Measurements from ENCODE around the gene CAP1.

CAP1 gene

DNA sequence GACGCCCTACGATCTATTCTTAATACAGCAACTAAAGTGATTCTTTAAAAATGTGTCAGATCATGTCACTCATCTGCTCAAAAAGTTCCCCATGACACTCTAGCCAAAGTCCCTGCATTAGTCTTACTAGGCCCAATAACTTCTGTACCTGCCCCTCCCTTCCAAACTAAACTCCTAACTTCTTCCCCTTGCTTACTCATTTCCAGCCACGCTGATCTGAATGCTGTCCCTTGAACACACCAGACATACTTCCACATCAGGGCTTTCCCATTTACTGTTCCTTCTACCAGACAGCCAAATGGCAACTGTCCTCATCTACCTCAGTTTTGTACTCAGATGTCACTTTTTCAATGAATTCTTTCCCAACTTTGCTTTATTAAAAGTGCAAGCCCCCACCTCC, 55.3 kb downstream of the CAP1 start:
- no peak for DNase-seq (ENCODE audit: low read depth in 2 of 2)

GRCh38 chr1:40096646-40096976, 56.1 kb downstream of the CAP1 start:
- DNase-seq (ENCODE audit: low read depth in 2 of 2): no peak

DNA sequence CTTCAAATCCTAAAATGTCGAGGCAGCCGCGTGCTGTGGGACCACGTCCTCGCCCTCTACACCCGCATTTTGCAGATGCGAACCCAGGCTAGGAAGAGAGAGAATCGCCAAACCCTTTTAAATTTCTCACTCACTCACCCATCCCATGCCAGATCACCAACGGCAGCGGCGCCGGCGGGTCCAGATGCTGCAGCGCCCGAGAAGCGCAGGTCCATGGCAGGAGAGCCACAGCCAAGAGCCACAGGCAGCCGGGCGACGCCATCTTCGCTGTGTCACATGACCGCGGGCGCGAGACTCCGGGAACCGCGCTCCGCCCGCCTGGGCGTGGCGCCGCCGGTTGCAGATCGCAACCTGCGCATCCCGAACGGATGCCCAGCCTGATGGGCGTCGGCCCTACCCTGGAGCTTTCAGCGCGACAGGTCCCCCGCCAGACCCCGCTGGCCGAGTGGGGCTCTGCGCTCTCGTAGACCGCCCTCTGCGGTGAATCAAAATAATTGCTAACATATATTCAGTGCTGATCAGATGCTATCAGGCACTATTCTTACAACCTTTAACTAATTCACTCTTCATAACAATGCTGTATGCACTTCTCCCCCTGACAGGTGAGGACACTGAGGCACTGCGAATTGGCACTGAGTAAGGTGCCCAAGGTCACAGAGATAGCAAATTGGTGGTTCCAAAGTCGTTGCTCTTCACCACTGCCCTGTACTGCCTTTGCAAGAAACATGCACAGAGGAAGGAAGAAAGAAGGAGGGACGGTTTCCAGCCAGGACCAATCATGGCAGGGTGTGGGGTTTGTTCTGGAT, 56.7 kb downstream of the CAP1 start, which contains the start of gene PPT1:
Gene PPT1, minus strand, starts transcription at position 276 of the 806 bp plus-strand sequence. Its CDS starts 14 bp downstream, at position 262.
- peak; percentile 29 to 38 for DNase-seq (ENCODE audit: low read depth in 2 of 2)

- no peak for DNase-seq (ENCODE audit: low read depth in 2 of 2)
These were observed 61.5 kb downstream of the CAP1 start for GRCh38 chr1:40102038-40102437.

DNA sequence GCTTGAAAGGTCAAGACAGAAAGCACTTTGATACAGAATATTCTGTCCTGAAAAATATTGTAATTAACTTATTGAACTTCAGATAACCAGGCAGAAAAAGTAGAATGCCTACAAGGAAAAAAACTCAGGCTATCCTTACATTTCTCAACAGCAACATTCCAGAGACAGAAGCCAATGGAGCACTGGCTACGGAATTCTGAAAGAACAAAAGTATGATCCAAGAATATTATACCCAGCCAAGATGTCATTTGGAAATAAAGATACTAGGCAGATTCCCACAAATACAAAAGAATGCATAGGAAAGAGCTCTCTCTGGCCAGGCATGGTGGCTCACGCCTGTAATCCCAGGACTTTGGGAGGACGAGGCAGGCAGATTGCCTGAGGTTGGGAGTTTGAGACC, 62.4 kb downstream of the CAP1 start:
- DNase-seq (ENCODE audit: low read depth in 2 of 2): no peak

GRCh38 chr1:40105028-40105427, 64.5 kb downstream of the CAP1 start:
- no peak for DNase-seq (ENCODE audit: low read depth in 2 of 2)

- no peak for DNase-seq (ENCODE audit: low read depth in 2 of 2)
These were observed 66.9 kb downstream of the CAP1 start for GRCh38 chr1:40107290-40107959.

DNA sequence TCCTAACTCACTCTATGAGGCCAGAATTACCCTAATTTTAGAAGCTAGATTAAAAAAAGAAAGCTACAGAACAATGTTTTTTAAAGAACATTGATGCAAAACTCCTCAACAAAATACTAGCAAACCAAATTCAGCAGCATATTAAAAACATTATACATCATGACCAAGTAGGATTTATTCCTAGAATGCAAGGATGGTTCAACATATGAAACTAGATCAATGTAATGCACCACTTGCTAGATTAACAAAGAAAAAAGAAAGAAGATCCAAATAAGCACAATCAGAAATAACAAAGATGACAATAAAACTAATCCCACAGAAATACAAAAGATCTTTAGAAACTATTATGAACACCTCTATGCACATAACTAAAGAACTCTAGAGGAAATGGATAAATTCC, 69.9 kb downstream of the CAP1 start:
- DNase-seq (ENCODE audit: low read depth in 2 of 2): no peak

DNA sequence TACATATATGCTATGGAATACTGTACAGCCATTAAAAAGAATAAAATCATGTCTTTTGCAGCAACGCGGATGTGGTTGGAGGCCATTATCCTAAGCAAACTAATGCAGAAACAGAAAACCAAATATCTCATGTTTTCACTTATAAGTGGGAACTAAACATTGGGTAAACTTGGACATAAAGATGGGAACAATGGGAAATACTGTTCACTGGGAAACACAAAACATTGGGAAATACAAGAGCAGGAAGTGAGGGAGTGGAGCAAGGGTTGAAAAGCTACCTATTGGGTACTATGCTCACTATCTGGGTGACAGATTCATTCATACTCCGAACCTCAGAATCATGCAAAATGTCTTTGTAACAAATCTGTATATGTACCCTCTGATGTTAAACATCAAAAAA, 73.9 kb downstream of the CAP1 start:
- DNase-seq (ENCODE audit: low read depth in 2 of 2): no peak

DNA sequence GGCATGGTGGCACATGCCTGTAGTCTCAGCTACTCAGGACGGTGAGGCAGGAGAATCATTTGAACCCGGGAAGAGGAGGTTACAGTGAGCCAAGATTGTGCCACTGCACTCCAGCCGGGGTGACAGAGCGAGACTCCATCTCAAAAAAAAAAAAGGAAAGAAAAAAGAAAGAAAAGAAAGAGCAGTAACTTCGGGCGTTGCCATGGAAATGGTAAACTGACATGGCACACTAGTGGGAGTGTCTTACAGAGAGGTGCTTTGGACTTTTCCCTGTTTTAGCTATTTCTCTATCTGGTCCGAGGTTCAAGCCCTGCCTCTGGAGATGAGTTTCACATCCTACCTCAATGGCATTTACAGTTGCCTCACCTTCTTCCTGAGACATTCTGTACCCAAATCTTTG, 79.6 kb downstream of the CAP1 start:
- DNase-seq (ENCODE audit: low read depth in 2 of 2): no peak

Measured in stimulated activated CD4-positive, alpha-beta T cell treated with anti-CD3 and anti-CD28 coated beads, Interleukin-1b, Interleukin-23, amount 100 ng/mL, for 1 hour (primary cell).